Stimulated activated CD8-positive, alpha-beta memory T cell treated with anti-CD3 and anti-CD28 coated beads, Interleukin-4, amount 100 ng/mL, for 24 hours (primary cell): ENCODE data around the gene HCN1.
A peak's percentile ranks its signal among the peaks of the same experiment; 100 is the strongest.

Experiments used
- DNase-seq: peaks from one replicate; pipeline ENCODE4 v3.0.0-alpha.2; 2020; ENCODE audit warnings: low read depth

The HCN1 gene

DNA sequence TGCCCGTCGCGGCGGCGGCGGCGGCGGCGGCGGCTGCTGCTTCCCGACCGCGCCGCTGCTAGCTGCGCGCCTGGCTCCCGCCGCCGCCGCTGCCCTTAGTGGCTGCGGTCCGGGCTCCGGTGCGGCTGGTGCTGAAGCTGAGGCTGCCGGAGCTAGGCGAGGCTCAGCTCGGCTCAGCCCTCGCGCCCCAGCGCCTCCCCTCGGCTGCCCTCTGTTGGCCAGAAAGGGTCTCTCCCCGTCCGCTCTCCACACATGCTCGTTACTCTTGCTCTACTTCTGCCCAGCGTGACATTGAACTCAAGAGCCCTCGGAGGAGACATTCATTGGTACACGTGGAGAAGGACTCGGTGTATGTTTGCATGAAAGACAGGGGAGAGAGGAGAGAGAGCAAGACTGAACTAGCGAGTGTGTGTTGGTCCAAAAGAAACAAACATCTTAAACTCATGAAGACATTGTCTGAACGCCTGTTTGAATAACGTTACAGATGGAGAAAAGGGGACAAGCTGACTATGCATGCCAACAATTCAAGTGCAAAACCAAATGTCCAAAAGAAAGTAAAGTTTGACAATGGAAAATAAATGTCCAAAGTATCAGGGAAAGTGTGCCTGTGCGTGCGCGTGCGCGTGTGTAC is at the start of gene HCN1:
HCN1 (minus strand) TSS at position 175 of the 631 bp plus-strand sequence.
- peak; percentile 9 for DNase-seq

DNA sequence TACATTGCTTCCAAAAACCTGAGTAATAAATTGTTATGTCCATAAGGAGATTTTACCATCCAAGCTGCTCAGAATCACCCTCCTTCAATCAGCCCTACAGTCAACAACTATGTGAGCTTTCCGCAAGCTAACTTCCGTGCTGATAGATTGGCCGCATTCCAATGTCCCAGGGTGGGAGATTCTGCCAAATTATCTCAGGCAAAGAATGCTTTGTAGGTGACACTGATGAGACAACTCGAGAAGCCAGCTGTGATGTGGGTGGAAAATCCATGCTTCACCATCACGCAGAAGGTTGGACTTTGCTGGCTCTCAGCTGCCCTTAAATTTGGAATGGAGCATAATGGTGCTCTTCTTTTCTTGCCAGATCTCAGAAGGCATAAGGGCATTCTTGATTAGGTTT is 44.9 kb upstream of the HCN1 start:
- no peak for DNase-seq

- DNase-seq, result no peak
Observed at GRCh38 chr5:45737153-45737552, 41.0 kb upstream of the HCN1 start.

GRCh38 chr5:45725537-45725936 is 29.4 kb upstream of the HCN1 start:
- no peak for DNase-seq

DNA sequence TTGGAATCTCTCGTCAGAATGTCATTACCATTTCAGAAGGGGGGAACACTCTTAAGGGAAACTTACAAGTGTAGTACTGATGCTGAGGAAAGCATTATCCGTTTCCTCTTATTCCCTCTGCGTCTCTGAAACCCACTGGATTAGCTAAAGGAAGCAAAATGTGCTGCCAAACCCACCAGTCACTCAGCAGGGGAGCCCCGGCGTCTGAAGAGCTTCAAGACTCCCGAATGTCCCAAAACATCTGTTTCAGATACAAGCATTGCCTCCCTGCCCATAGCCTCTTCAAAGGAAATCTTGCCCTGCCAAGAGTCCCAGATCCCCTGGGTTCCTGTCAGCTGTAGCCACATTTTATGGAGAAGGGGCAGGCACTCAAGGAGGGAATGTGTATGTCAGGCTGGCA is 1.0 kb upstream of the HCN1 start:
- no peak for DNase-seq

DNA sequence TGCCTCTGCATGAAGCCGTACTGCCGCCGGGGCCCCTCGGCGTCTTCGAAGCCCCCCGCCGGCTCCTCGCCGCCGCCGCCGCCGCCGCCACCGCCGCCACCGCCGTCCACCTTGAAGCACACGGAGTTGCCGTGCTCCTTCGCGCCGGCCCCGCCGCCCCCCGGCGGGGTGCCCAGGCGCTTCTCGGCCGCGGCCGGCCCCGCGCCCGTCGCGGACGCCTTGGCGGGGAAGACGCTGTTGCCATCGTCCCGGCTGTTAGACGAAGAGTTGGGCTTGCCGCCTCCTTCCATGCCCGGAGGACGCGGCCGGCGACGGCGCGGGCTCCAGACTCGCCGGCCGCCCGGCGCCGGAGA is 400 bp downstream of the HCN1 start:
- DNase-seq, result no peak

GRCh38 chr5:45694971-45695803 is 993 bp downstream of the HCN1 start:
- DNase-seq, result no peak

DNA sequence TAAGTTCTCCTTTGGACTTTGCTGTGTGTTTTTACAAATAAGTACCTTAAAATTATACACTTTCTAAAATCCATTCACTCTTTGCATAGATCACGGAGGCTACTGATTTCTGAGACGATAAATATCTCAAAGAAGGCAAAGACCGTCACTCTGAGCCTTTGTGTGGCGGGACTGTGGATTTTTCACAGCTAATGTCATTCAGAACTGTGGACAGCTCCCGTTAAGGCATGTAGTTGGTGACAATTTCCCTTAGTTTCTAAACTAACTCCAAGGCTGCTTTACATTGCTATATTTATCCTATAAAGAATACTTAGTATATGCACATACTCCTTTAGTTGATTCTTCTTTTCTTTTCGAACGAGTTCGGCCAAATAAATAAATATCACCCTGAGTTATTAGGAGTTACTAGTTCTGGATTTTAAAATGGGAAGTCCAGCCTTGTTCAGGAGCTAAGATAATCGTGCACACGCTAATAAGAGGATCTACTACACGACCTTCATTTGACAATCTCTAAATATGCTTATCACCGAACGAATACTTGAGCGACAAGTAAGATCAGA is 1.8 kb downstream of the HCN1 start:
- DNase-seq, result no peak

- DNase-seq, result no peak
Observed at GRCh38 chr5:45692481-45692880, 3.7 kb downstream of the HCN1 start.

- no peak for DNase-seq
Observed at GRCh38 chr5:45691656-45692055, 4.5 kb downstream of the HCN1 start.

- no peak for DNase-seq
Observed at GRCh38 chr5:45687701-45688100, 8.5 kb downstream of the HCN1 start.

DNA sequence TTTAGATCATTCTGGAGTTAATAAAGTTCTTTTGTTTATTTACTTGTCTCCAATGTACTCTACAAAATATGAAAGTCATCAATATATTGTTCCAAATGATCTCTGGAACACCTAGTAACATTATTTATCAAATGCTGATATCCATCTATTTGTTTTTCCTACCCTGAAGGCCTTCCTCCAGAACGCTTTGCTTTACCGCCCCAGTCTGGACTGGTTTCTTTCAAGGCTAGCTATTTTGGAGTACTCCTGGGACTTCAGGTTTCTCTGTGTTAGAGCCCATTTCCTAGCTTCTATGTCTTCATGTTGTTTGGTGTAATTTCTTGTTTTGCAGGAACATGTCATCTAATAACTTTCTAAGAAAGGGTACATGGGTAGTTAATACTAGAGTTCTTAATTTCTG is 9.6 kb downstream of the HCN1 start:
- no peak for DNase-seq

DNA sequence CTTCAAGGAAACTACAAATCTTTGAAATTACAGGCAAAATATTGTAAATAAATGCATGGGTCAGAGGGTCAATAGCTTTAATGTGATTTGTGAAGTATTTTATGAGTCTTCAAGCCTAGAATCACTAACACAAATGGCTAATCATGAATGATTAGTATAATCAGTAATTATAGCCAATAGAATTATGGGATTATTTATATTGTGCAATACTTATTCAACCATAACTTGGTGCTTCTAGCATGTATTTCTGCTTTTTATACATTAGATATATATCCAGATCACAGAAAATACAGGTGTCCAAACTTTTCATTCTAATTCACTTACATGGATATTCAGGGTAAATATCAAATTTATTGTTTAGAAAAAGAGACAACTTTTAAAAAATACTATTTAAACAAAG is 12.1 kb downstream of the HCN1 start:
- DNase-seq, result no peak

DNA sequence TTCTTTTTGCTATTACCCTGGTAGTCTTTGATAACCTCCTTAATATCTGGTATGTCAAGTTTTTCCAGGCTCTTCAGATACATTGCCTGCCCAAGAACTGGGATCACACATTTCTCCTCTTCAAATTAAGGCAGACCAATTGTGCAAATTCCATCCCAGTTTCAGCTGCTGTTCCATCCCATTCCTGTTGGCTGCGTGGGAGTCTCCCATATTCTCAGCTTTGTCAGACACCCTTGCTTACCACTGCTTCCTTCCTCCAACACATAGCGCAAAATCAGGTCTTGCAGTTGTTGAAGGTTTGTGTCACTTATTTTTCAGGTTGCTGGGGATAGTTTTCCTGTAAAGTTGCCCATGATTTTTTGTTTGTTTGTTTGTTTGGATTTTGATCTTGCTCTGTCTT is 15.2 kb downstream of the HCN1 start:
- DNase-seq, result no peak

- DNase-seq, result no peak
Observed at GRCh38 chr5:45677524-45677923, 18.7 kb downstream of the HCN1 start.

DNA sequence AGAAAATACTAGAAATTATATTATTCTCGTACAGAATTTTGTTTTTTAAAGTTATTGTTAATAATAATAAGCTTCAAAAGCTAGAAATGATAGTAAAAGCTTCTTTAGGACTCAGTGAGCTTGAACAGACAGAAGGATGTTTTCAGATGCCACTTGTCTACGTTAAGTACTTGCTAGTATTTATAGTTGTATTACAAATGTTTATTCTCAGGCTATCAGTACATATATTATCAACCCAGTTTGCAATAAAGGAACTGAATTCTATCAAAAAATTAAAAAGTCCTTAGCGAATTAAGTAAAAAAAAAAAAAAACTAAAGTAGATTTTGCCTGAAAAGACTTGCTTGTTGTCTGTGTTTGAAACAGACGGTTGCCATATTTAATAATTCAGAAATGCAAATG is 23.9 kb downstream of the HCN1 start:
- no peak for DNase-seq

GRCh38 chr5:45648744-45649143 is 47.4 kb downstream of the HCN1 start:
- no peak for DNase-seq

DNA sequence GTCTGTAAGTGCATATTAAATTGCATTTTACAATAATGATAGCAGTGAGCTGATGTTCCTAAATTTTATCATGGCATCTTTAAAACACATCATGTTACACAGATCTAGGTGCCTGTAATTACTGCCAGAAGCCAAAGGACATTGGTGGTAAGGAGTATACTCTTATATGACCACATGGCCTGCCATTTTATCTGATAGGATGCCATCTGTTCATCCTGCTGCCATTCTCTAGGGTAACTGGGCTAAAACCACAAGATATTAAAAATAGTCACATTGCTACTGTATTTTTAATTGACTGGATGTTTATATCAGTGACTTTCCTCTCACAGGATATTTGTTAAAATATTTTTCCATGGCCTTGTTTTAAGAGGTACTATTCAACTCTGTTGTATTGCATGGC is 53.1 kb downstream of the HCN1 start:
- no peak for DNase-seq

- DNase-seq, result no peak
Observed at GRCh38 chr5:45642370-45642769, 53.8 kb downstream of the HCN1 start.

DNA sequence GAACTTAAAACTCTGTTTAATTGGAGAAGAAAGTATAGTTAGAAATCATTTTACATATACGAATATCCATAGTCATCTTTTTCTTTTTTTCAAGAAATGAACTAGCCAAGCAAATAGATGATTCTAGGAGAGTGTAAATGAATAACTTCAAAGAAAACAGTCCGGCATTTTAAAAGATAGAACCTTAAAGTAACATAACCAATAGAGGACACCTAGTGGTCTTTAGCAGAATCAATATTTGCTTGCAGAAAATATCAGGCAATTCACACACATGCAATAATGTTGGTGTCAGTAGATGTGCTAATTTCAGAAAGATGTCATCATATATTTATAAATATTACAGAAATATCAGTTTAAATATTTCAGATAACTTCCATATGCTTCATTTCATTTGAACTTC is 57.1 kb downstream of the HCN1 start:
- DNase-seq, result no peak

DNA sequence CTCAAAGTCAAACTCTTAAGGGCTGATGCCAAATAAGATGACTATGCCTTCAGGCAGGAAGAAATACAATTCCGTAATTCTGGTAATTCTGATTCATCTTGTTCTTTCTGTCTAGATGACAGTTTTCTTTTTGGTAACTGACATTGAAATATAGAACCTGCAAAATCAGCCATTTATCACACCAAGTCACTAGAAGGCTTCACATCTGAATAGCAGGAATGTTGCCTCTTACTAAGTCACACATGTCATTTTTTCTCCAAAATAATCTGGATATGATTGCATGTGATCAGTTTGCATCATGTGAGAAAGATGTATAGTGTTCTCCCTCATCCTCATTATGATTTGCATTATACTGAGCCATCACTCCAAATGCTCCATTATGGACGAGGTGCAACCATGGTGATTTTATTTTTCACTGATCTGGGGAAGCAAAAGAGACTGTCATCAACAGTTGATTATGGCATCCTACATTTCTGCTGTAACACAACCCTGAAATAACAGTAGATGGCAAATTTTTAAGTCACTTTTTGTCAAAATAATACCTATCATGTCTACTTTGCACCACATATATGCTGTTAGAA is 69.0 kb downstream of the HCN1 start:
- no peak for DNase-seq

GRCh38 chr5:45623832-45624231 is 72.3 kb downstream of the HCN1 start:
- DNase-seq, result no peak

GRCh38 chr5:45622365-45622764 is 73.8 kb downstream of the HCN1 start:
- DNase-seq, result no peak
